AG04449 (cell line): Measurements from ENCODE around the gene MRPS18A.

Experiments
- CTCF ChIA-PET: fragments of 350-600 bp; formaldehyde crosslinking; extraction: SDS; loops from one replicate; lab custom pipeline; 2021; ENCODE audit warnings: antibody characterized with exemption; lab: Yijun Ruan, JAX
- POLR2A ChIA-PET: fragments of 400-600, 350-600 bp; formaldehyde crosslinking; extraction: SDS; loops from one replicate; lab custom pipeline; 2020; ENCODE audit warnings: antibody characterized with exemption, inconsistent platforms; lab: Yijun Ruan, JAX
- DNase-seq: peaks from one replicate; pipeline ENCODE4 v3.0.0-alpha.2; 2010; ENCODE audit warnings: low read depth, low spot score
- H3K4me3 ChIP-seq: 2 replicates; pipeline ENCODE4 v1.5.1; 2011; ENCODE audit warnings: low read depth, mild to moderate bottlenecking, control low read depth, low read length
- CTCF ChIP-seq: IDR thresholded peaks from one replicate; pipeline ENCODE4 v1.5.1; 2011; ENCODE audit warnings: mild to moderate bottlenecking, moderate library complexity, low read length, control low read depth, inconsistent platforms; ENCODE audit not compliant: insufficient read depth; ENCODE audit errors: missing control alignments

MRPS18A gene

GRCh38 chr6:43698584-43699349 is 11.2 kb upstream of the MRPS18A start:
- POLR2A ChIA-PET: no interaction called here
- no peak overlapping the region for H3K4me3 ChIP-seq
- no peak for DNase-seq
- CTCF ChIA-PET: interaction anchor here (1.5 kb wide), 1 partner anchor 16 kb away, joined by 3 read pairs; no protein-coding TSS in a partner anchor
- no peak for TF ChIP-seq CTCF

GRCh38 chr6:43697421-43697820 is 9.8 kb upstream of the MRPS18A start:
- no peak overlapping the region for H3K4me3 ChIP-seq
- DNase-seq: no peak
- no peak for TF ChIP-seq CTCF
- CTCF ChIA-PET: interaction anchor here (1.5 kb wide), 1 partner anchor 17 kb away, joined by 3 read pairs; no protein-coding TSS in a partner anchor
- POLR2A ChIA-PET: no interaction called here

- DNase-seq: no peak
- no peak for TF ChIP-seq CTCF
- POLR2A ChIA-PET: no interaction called here
- CTCF ChIA-PET: interaction anchor here (0.9 to 1.9 kb wide), 2 partner anchors 28 to 29 kb away, joined by 4 to 5 read pairs; no protein-coding TSS in a partner anchor
- H3K4me3 ChIP-seq: no peak overlapping the region
Measured at GRCh38 chr6:43695967-43696291, 8.3 kb upstream of the MRPS18A start.

GRCh38 chr6:43695215-43695966 is 7.8 kb upstream of the MRPS18A start:
- no peak overlapping the region for H3K4me3 ChIP-seq
- CTCF ChIA-PET: interaction anchor here (0.9 to 1.9 kb wide), 2 partner anchors 28 to 29 kb away, joined by 4 to 5 read pairs; no protein-coding TSS in a partner anchor
- no peak for DNase-seq
- POLR2A ChIA-PET: no interaction called here
- TF ChIP-seq CTCF: no peak

- ChIA-PET POLR2A (interaction anchor here (0.6 kb wide), 1 partner anchor 35 kb away, joined by 3 read pairs; no protein-coding TSS in a partner anchor), CTCF (interaction anchor here (1.3 to 5.9 kb wide), 4 partner anchors 11 to 385 kb away, joined by 4 to 71 read pairs (median 7); no protein-coding TSS in a partner anchor)
- H3K4me3 ChIP-seq: no peak overlapping the region
- TF ChIP-seq CTCF: no peak
- no peak for DNase-seq
Measured at GRCh38 chr6:43689421-43689820, 1.8 kb upstream of the MRPS18A start.

GRCh38 chr6:43687079-43687436 is 533 bp downstream of the MRPS18A start:
- ChIA-PET POLR2A (interaction anchor here (1.4 to 1.5 kb wide), 2 partner anchors 18 to 83 kb away, joined by 3 to 7 read pairs; partner anchors contain the start of gene VEGFA), CTCF (interaction anchor here (0.9 to 5.9 kb wide), 5 partner anchors 17 to 388 kb away, joined by 4 to 71 read pairs (median 10); no protein-coding TSS in a partner anchor)
- no peak for DNase-seq
- no peak for TF ChIP-seq CTCF
- H3K4me3 ChIP-seq: peak overlapping the region; percentile 92
